ENCODE results near the gene STARD9. TPM values are rescaled to one million over a fixed set of nuclear protein-coding genes. Genes with fewer than 3 reads are reported as not detected.

STARD9 gene
- total and polyA plus RNA-seq, 2 of the 13 experiments (the other 11 are each of a cell fraction or from before 2014, with no cell fraction given), result 5.3 to 7.5 TPM

DNA sequence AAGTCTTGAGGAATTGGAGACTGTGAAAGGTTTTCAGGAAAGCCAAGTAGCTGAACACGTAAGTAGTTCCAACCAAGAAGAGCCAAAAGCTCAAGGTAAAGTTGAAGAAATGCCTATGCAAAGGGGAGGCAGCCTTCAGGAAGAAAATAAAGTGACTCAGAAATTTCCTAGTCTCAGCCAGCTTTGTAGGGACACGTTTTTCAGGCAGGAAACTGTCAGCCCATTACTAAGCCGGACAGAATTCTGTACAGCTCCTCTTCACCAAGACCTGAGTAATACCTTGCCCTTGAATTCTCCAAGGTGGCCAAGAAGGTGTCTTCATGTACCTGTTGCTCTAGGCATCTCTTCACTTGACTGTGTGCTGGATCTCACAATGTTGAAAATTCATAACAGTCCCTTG lies 112.9 kb downstream of the STARD9 start:
- BruUV-seq (replicated peaks), result no TSS peak
- ChIA-PET CTCF (ENCODE audit: low intra/inter-chr PET ratio, low total read pairs) (no interaction called here), POLR2A (no interaction called here)
- Histone ChIP-seq H3K4me1 (ENCODE audit: insufficient read depth, low read length) (no peaks in the 10 kb centered on the region), H3K9me3 (ENCODE audit: low read length) (no peaks in the 10 kb centered on the region), H3K4me3 (replicated peaks in 1 of 3; ENCODE audit: insufficient read depth in 1 of 3, low read depth in 2 of 3, low read length in 3 of 3) (no peak overlapping the region), H3K27me3 (ENCODE audit: control insufficient read depth in 1 of 2, insufficient read depth in 2 of 2, low read length in 2 of 2) (no peaks in the 10 kb centered on the region), H4K20me1 (ENCODE audit: insufficient read depth, low read length) (no peaks in the 10 kb centered on the region), H3K9ac (ENCODE audit: insufficient read depth, low read depth, low read length) (no peak overlapping the region), H3K79me2 (ENCODE audit: insufficient read depth, low read length) (no peaks in the 10 kb centered on the region), H3K36me3 (replicated peaks in 1 of 2; ENCODE audit: control insufficient read depth in 1 of 2, insufficient read depth in 2 of 2, low read length in 2 of 2) (peaks cover 9 to 36% of the 10 kb centered on the region in 2 experiments; a peak in 4 of 5 replicates), H2AFZ (ENCODE audit: low read length) (no peak overlapping the region), H3K27ac (ENCODE audit: extremely low read length, insufficient read depth, low read length) (no peak overlapping the region), H3K4me2 (ENCODE audit: low read depth, low read length) (no peak overlapping the region)
- DNase-seq (ENCODE audit: low spot score) (no peak), ATAC-seq (no peak), FAIRE-seq (no peak)
- in situ Hi-C loops (cut with HindIII; ENCODE audit: extremely low pct_ligation_motif_present, low pct_unique_long_range_greater_than_20kb), result no loop called here
- intact Hi-C loops (cut with micrococcal nuclease; ENCODE audit: unreplicated experiment), result no loop called here
- TF ChIP-seq, protein P1, sequence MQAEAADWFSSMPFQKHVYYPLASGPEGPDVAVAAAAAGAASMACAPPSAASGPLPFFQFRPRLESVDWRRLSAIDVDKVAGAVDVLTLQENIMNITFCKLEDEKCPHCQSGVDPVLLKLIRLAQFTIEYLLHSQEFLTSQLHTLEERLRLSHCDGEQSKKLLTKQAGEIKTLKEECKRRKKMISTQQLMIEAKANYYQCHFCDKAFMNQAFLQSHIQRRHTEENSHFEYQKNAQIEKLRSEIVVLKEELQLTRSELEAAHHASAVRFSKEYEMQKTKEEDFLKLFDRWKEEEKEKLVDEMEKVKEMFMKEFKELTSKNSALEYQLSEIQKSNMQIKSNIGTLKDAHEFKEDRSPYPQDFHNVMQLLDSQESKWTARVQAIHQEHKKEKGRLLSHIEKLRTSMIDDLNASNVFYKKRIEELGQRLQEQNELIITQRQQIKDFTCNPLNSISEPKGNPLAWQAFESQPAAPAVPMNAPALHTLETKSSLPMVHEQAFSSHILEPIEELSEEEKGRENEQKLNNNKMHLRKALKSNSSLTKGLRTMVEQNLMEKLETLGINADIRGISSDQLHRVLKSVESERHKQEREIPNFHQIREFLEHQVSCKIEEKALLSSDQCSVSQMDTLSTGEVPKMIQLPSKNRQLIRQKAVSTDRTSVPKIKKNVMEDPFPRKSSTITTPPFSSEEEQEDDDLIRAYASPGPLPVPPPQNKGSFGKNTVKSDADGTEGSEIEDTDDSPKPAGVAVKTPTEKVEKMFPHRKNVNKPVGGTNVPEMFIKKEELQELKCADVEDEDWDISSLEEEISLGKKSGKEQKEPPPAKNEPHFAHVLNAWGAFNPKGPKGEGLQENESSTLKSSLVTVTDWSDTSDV (CRISPR knock-in tag; IDR thresholded peaks at IDR 0.05), result no peak
- no peak for TF ChIP-seq HNRNPK (IDR thresholded peaks at IDR 0.05; ENCODE audit: low read depth, low read length, poor library complexity, severe bottlenecking)
- no peak for TF ChIP-seq ADNP (CRISPR knock-in tag; IDR thresholded peaks at IDR 0.05)
- no peak for TF ChIP-seq TBL1XR1 (IDR thresholded peaks at IDR 0.05; ENCODE audit: borderline replicate concordance, low read length, partially characterized antibody)
- TF ChIP-seq ZNF484 (CRISPR knock-in tag; IDR thresholded peaks at IDR 0.05; ENCODE audit: borderline replicate concordance, low read depth), result no peak
- no peak for TF ChIP-seq ZEB1 (IDR thresholded peaks at IDR 0.05; ENCODE audit: insufficient replicate concordance, low read depth)
- 79% methylated on average over 3 of the region's 3 CpGs for WGBS (ENCODE audit: low lambda C conversion rate)
